Caco-2 (cell line): ENCODE results near the gene DOC2A. TPM values are rescaled to one million over a fixed set of nuclear protein-coding genes. Genes with fewer than 3 reads are reported as not detected.

ENCODE experiments used
- Bru-seq: library from RNA; stranded (reverse); fragments of 400-500 nt; gene quantifications from one replicate; lab custom pipeline; 2021; lab: Mats Ljungman, UMichigan
- BruChase-seq, 2 experiments: library from RNA; stranded (reverse); fragments of 400-500 nt; gene quantifications; one replicate each; lab custom pipeline; 2021; lab: Mats Ljungman, UMichigan
- BruUV-seq: library from RNA; stranded (reverse); fragments of 400-500 nt; replicated peaks from 2 replicates; lab custom pipeline; 2021; lab: Mats Ljungman, UMichigan
- CTCF ChIA-PET: fragments of 300-600 bp; sonication (Branson Sonifier 250); formaldehyde crosslinking; loops from one replicate; lab custom pipeline; 2022; ENCODE audit warnings: antibody characterized with exemption; lab: Charles Lee
- POLR2A ChIA-PET: fragments of 300-600 bp; sonication (Branson Sonifier 250); formaldehyde crosslinking; loops from one replicate; lab custom pipeline; 2022; ENCODE audit warnings: antibody characterized with exemption; lab: Charles Lee
- DNase-seq, 2 experiments: peaks; one replicate each; pipeline versions ENCODE4 v3.0.0 to v3.0.0-alpha.2; 2020 to 2022
- H3K27me3 ChIP-seq: replicated peaks from 2 replicates; pipeline ENCODE4 v1.6.0; 2011; ENCODE audit warnings: low read length; ENCODE audit not compliant: control insufficient read depth, insufficient read depth
- H3K36me3 ChIP-seq: 2 replicates; pipeline ENCODE4 v1.5.1; 2011; ENCODE audit warnings: low read length; ENCODE audit not compliant: control insufficient read depth, insufficient read depth
- H3K4me1 ChIP-seq: fragments of 250-450 bp; sonication (Bioruptor Pico); 2 replicates; pipeline ENCODE4 v1.5.1; 2020; ENCODE audit warnings: mild to moderate bottlenecking
- H3K4me3 ChIP-seq: 2 replicates; pipeline ENCODE4 v1.5.1; 2011; ENCODE audit warnings: low read depth, mild to moderate bottlenecking, control low read depth, low read length
- H3K9me3 ChIP-seq: fragments of 250-450 bp; sonication (Bioruptor Pico); 2 replicates; pipeline ENCODE4 v1.5.1; 2020; ENCODE audit warnings: mild to moderate bottlenecking, moderate library complexity
- H3K27ac Mint-ChIP-seq: one replicate; pipeline ENCODE4 v1.8.0; 2022; ENCODE audit warnings: mixed read lengths; ENCODE audit not compliant: unreplicated experiment
- H3K27me3 Mint-ChIP-seq: one replicate; pipeline ENCODE4 v1.8.0; 2022; ENCODE audit warnings: mixed read lengths; ENCODE audit not compliant: insufficient read depth, unreplicated experiment
- H3K36me3 Mint-ChIP-seq: one replicate; pipeline ENCODE4 v1.8.0; 2022; ENCODE audit warnings: mild to moderate bottlenecking, mixed read lengths; ENCODE audit not compliant: insufficient read depth, unreplicated experiment
- H3K4me1 Mint-ChIP-seq: one replicate; pipeline ENCODE4 v1.8.0; 2022; ENCODE audit warnings: low read depth, mixed read lengths; ENCODE audit not compliant: unreplicated experiment
- H3K4me3 Mint-ChIP-seq: one replicate; pipeline ENCODE4 v1.8.0; 2022; ENCODE audit warnings: mild to moderate bottlenecking, moderate library complexity, mixed read lengths; ENCODE audit not compliant: unreplicated experiment
- H3K9me3 Mint-ChIP-seq: one replicate; pipeline ENCODE4 v1.8.0; 2022; ENCODE audit warnings: mixed read lengths; ENCODE audit not compliant: unreplicated experiment
- CTCF ChIP-seq, 2 experiments: fragments of 200-600 bp in 1 of 2; IDR thresholded peaks; 1 replicate in 1 of 2; 2 replicates in 1 of 2; pipeline versions ENCODE4 v1.5.1 to v1.8.0; 2011 to 2022; ENCODE audit warnings: antibody characterized with exemption in 1 of 2, control low read depth in 1 of 2, inconsistent platforms in 1 of 2, low read depth in 1 of 2, low read length in 1 of 2, mild to moderate bottlenecking in 1 of 2, moderate library complexity in 1 of 2; ENCODE audit not compliant: insufficient read depth in 1 of 2, severe bottlenecking in 1 of 2, unreplicated experiment in 1 of 2
- intact Hi-C: fragments of 100-400 bp; cut with micrococcal nuclease; formaldehyde crosslinking; loops from one replicate; pipeline ENCODE4 v1.10.0; 2022; ENCODE audit not compliant: unreplicated experiment
- long read RNA-seq: library from polyadenylated mRNA; stranded (forward); transcript quantifications from one replicate; pipeline ENCODE4 v2.0.0, GENCODE V29; 2022
- total RNA-seq: library from RNA; stranded (reverse); gene quantifications from 2 replicates; pipeline ENCODE4 v1.2.3, GENCODE V29; 2022

Gene DOC2A
- 3.5 and 4.5 TPM in 2 replicates for total RNA-seq
- percentile 37 among the genes with signal in this experiment for Bru-seq, nascent RNA
- percentile 29 among the genes with signal in this experiment for BruChase-seq, experiment 1, labeled RNA remaining after a 2-hour chase
- BruChase-seq, experiment 2, labeled RNA remaining after a 6-hour chase, result percentile 41 among the genes with signal in this experiment
- long read RNA-seq, partial matches to known transcripts, result 0 of 2 reads
- long read RNA-seq, other reads (novel, unspliced or antisense), result 2 of 2 reads

GRCh38 chr16:30010844-30011713, at the start of gene DOC2A:
Gene DOC2A, minus strand, starts transcription at chr16:30011027. Its CDS starts 805 bp downstream, at chr16:30010222.
- POLR2A ChIA-PET, result interaction anchor here (0.6 kb wide), 1 partner anchor 14 kb away, joined by 10 read pairs; no protein-coding TSS in a partner anchor
- intact Hi-C loops, result no loop called here
- DNase-seq, result peak in 1 of 2 experiments; percentile 32
- Mint-ChIP-seq H3K9me3 (no peaks in the 10 kb centered on the region), H3K27me3 (no peaks in the 10 kb centered on the region), H3K4me3 (peak within 1 kb of the TSS; percentile 68), H3K36me3 (no peaks in the 10 kb centered on the region), H3K4me1 (no peaks in the 10 kb centered on the region), H3K27ac (no peak within 1 kb of the TSS)
- Histone ChIP-seq H3K9me3 (no peaks in the 10 kb centered on the region), H3K36me3 (no peaks in the 10 kb centered on the region), H3K4me3 (peak within 1 kb of the TSS; percentile 83), H3K4me1 (no peaks in the 10 kb centered on the region), H3K27me3 (no peaks in the 10 kb centered on the region)
- no TSS peak for BruUV-seq
- CTCF ChIA-PET, result interaction anchor here (0.6 to 1.1 kb wide), 2 partner anchors 112 to 311 kb away, joined by 3 to 4 read pairs; partner anchors contain the start of gene SEZ6L2
- no peak for TF ChIP-seq CTCF (IDR thresholded peaks at IDR 0.05; ENCODE audit: insufficient read depth in 1 of 2, low read depth in 1 of 2, low read length in 1 of 2, severe bottlenecking in 1 of 2, unreplicated experiment in 1 of 2)

GRCh38 chr16:30060346-30060745, 49.5 kb upstream of the DOC2A start:
- no peak overlapping the region for H3K27ac Mint-ChIP-seq
- no TSS peak for BruUV-seq

More at GRCh38 chr16:30060346-30060745, 49.5 kb upstream of the DOC2A start:
- H3K36me3 ChIP-seq, result no peaks in the 10 kb centered on the region
- no peaks in the 10 kb centered on the region for H3K9me3 ChIP-seq
- POLR2A ChIA-PET, result no interaction called here
- intact Hi-C loops, result loop anchor here (10.0 kb wide), 1 partner anchor 344 kb away; the partner anchor contains the start of gene ZNF771
- peaks cover 6% of the 10 kb centered on the region for H3K4me1 Mint-ChIP-seq
- CTCF ChIA-PET, result no interaction called here
- no peaks in the 10 kb centered on the region for H3K9me3 Mint-ChIP-seq
- TF ChIP-seq CTCF (IDR thresholded peaks at IDR 0.05; ENCODE audit: insufficient read depth in 1 of 2, low read depth in 1 of 2, low read length in 1 of 2, severe bottlenecking in 1 of 2, unreplicated experiment in 1 of 2), result no peak
- H3K36me3 Mint-ChIP-seq, result peaks cover 16% of the 10 kb centered on the region
- no peak overlapping the region for H3K4me3 ChIP-seq
- H3K4me3 Mint-ChIP-seq, result no peak overlapping the region
- no peaks in the 10 kb centered on the region for H3K27me3 ChIP-seq
- no peaks in the 10 kb centered on the region for H3K27me3 Mint-ChIP-seq
- DNase-seq, result no peak
- peaks cover 4% of the 10 kb centered on the region; the same call in 1 of the 2 replicates for H3K4me1 ChIP-seq
